NB4 (cell line): ENCODE data around the gene MRPL24.

ENCODE experiments used
- DNase-seq: peaks from one replicate; pipeline ENCODE4 v3.0.0; 2010; ENCODE audit warnings: low read depth
- H3K4me3 ChIP-seq: one replicate; pipeline ENCODE4 v1.5.1; 2011; ENCODE audit warnings: mild to moderate bottlenecking, low read depth, low read length, moderate library complexity
- CTCF ChIP-seq: IDR thresholded peaks from one replicate; pipeline ENCODE4 v1.5.1; 2012; ENCODE audit warnings: low read depth, low read length
- MYC ChIP-seq: IDR thresholded peaks from 2 replicates; pipeline ENCODE4 v1.6.1; 2011; ENCODE audit warnings: low read depth, low read length
- POLR2A ChIP-seq: IDR thresholded peaks from 2 replicates; pipeline ENCODE4 v1.6.1; 2011; ENCODE audit warnings: mild to moderate bottlenecking; ENCODE audit not compliant: insufficient read length; ENCODE audit errors: extremely low read depth
- TF ChIP-seq, protein P1 (sequence below): IDR thresholded peaks from 2 replicates; pipeline ENCODE4 v1.6.1; 2011; ENCODE audit warnings: low read depth, low read length

The MRPL24 gene

GRCh38 chr1:156709757-156710489 is 31.0 kb downstream of the MRPL24 start:
- DNase-seq: no peak
- no peak for TF ChIP-seq MYC
- no peak for TF ChIP-seq POLR2A
- TF ChIP-seq, protein P1, sequence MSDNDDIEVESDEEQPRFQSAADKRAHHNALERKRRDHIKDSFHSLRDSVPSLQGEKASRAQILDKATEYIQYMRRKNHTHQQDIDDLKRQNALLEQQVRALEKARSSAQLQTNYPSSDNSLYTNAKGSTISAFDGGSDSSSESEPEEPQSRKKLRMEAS: no peak
- no peak for TF ChIP-seq CTCF
- H3K4me3 ChIP-seq: no peak overlapping the region

GRCh38 chr1:156709031-156709430 is 31.9 kb downstream of the MRPL24 start:
- H3K4me3 ChIP-seq: no peak overlapping the region

DNA sequence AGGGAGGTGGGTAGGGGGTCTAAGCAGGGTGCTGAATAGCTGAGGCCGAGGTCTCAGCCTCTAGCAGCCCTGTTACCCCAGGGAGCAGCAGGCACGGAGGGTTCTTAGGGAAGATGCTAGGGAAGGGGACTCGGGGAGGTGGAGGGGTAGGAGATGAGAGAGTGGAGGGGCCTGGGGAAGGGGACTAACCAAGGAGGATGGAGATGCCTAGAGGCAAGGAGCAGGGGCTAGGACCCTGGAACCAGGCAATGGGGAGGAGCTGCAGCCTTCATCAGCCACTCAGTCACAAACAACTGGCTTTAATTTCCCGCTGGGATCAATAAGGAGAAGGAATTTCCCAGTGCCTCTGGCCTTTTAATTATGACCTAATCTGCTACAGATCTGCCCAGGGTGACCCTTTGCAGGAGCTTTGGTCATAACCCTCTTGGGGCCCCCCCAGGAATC is 32.6 kb downstream of the MRPL24 start:
- no peak overlapping the region for H3K4me3 ChIP-seq
- TF ChIP-seq POLR2A (no peak), MYC (no peak), CTCF (no peak)
- TF ChIP-seq, protein P1: no peak
- no peak for DNase-seq

More at GRCh38 chr1:156709031-156709430, 31.9 kb downstream of the MRPL24 start:
- TF ChIP-seq MYC: no peak
- TF ChIP-seq, protein P1: no peak
- no peak for TF ChIP-seq POLR2A
- no peak for TF ChIP-seq CTCF
- DNase-seq: no peak

DNA sequence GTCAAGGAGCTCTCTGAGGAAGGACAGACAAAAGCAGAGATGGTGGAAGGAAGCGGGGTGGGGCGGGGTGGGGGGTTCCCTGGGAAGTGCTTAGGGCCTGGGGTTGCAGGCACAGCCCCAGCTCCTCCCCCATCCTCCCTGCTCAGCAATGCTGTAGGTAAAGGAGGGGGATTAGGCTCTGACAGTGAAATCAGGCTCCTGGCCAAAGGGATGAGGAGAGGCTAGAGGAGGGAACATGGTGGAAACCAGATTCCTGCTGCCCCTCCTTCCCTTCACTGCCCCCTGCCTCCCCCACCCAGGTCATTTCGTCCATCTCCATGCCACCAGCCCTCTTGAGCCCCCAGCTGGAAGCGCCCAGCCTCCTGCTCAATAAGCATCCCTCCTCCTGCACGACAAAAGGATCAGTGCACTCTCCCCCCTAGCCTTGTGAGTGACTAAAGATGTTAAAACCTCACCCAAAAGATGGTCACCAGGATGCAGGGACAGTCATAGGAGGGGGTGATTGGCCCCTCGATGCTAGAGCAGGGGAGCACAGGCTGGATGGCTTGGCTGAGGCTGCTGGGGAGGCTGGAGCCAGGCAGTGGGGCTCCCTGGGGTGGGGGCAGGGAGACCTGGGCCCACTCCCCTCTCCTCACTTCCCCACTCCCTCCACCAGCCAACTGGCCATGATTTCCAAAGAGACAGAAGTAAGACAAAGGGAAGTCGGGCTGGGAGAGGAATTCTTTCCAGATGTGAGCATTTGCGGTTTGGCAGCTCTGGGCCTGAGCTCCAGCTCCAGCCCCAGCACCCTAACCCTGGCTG is 33.3 kb downstream of the MRPL24 start:
- no peak for DNase-seq
- TF ChIP-seq POLR2A (no peak), CTCF (no peak), MYC (no peak)
- TF ChIP-seq, protein P1: no peak
- no peak overlapping the region for H3K4me3 ChIP-seq

- TF ChIP-seq, protein P1: no peak
- TF ChIP-seq POLR2A: no peak
- no peak for TF ChIP-seq CTCF
- H3K4me3 ChIP-seq: no peak overlapping the region
- DNase-seq: no peak
Observed at GRCh38 chr1:156706657-156707416, 34.1 kb downstream of the MRPL24 start.
